Left lung (tissue), 10 donors: ENCODE measurements around the gene LIMS1. TPM values are rescaled to one million over a fixed set of nuclear protein-coding genes. Genes with fewer than 3 reads are reported as not detected.
"Not testable (repeated sequence)": the region's sequence is repeated elsewhere in the genome, so short reads cannot be mapped to it uniquely, and the experiment has no call there.

Experiments
- ATAC-seq: fragments of 200-7000 bp; cut with Tn5 transposase; one replicate; pipeline ENCODE4 v1.9.1; 2020; ENCODE audit warnings: moderate library complexity
- DNase-seq, 4 donors: peaks; one replicate each; pipeline ENCODE4 v3.0.0-alpha.2; 2013 to 2020
- H3K27ac ChIP-seq, 2 donors: fragments of 200-600 bp; sonication (generic) in 1 of 2; one replicate each; pipeline versions ENCODE4 v1.5.0 to v1.8.0; 2020 to 2021
- H3K27me3 ChIP-seq, 2 donors: fragments of 200-600 bp; sonication (generic) in 1 of 2; one replicate each; pipeline versions ENCODE4 v1.5.0 to v1.8.0; 2020 to 2021
- H3K36me3 ChIP-seq, 2 donors: fragments of 200-600 bp; sonication (generic) in 1 of 2; one replicate each; pipeline versions ENCODE4 v1.5.0 to v1.8.0; 2020 to 2021
- H3K4me1 ChIP-seq, 2 donors: fragments of 200-600 bp; one replicate each; pipeline ENCODE4 v1.8.0; 2021
- H3K4me3 ChIP-seq, 2 donors: fragments of 200-600 bp; sonication (generic) in 1 of 2; one replicate each; pipeline versions ENCODE4 v1.5.0 to v1.8.0; 2020 to 2021; ENCODE audit warnings: mild to moderate bottlenecking in 1 of 2
- H3K9me3 ChIP-seq, 2 donors: fragments of 200-600 bp; sonication (generic) in 1 of 2; one replicate each; pipeline versions ENCODE4 v1.5.0 to v1.8.0; 2020 to 2021
- intact Hi-C, 2 donors: fragments of 100-400 bp; cut with DNase I; formaldehyde crosslinking; loops; one replicate each; pipeline versions ENCODE4 v1.11.2 to v1.14.2; 2022
- polyA plus RNA-seq, 6 donors: library from polyadenylated mRNA; unstranded; fragments of 120-200 nt; gene quantifications; one replicate each; pipeline ENCODE4 v1.2.1, GENCODE V29; 2013; ENCODE audit not compliant: insufficient read length in 6 of 6
- total RNA-seq, 2 donors: library from RNA; stranded (reverse); fragmentation: NEBNext Ultra II Directional; extraction: Animal tissue kit (Norgen Biotek cat#: 25700); gene quantifications; one replicate each; pipeline ENCODE4 v1.2.1, GENCODE V29; 2021
- TF ChIP-seq, protein P1 (sequence below), 2 donors: fragments of 200-600 bp; sonication (generic) in 1 of 2; IDR thresholded peaks; one replicate each; pipeline versions ENCODE4 v1.5.0 to v1.8.0; 2021; ENCODE audit warnings: antibody characterized with exemption in 2 of 2
- donor health status: DM: no; HTN: yes; CAD: no.
- donor health status: DM: no; HTN: no; CAD: no.

LIMS1 gene
- total and polyA plus RNA-seq, 8 donors, result 63.2 to 122 (median 70.4) TPM

DNA sequence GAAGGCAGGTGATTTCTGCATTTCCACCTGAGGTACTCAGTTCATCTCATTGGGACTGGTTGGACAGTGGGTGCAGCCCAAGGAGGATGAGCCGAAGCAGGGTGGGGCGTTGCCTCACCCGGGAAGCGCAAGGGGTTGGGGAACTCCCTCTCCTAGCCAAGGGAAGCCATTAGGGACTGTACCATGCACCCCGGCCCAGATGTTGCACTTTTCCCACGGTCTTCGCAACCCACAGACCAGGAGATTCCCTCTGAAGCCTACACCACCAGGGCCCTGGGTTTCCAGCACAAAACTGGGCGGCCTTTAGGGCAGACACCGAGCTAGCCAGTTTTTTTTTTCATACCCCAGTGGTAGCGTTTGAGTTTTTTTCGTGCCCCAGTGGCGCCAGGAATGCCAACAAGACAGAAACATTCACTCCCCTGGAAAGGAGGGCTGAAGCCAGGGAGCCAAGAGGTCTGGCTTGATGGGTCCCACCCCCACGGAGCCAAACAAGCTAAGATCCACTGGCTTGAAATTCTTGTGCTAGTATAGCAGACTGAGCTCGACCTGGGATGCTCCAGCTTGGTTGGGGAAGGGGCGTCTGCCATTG, 109.1 kb downstream of the LIMS1 start:
- Histone ChIP-seq H3K4me1 (peaks cover 8 to 37% of the 10 kb centered on the region in 2 donors), H3K27me3 (no peaks in the 10 kb centered on the region), H3K9me3 (no peaks in the 10 kb centered on the region), H3K27ac (no peak overlapping the region), H3K36me3 (no peaks in the 10 kb centered on the region), H3K4me3 (no peak overlapping the region)
- DNase-seq (peak in 1 of 4 donors; percentile 23), ATAC-seq (no peak)
- TF ChIP-seq, protein P1, sequence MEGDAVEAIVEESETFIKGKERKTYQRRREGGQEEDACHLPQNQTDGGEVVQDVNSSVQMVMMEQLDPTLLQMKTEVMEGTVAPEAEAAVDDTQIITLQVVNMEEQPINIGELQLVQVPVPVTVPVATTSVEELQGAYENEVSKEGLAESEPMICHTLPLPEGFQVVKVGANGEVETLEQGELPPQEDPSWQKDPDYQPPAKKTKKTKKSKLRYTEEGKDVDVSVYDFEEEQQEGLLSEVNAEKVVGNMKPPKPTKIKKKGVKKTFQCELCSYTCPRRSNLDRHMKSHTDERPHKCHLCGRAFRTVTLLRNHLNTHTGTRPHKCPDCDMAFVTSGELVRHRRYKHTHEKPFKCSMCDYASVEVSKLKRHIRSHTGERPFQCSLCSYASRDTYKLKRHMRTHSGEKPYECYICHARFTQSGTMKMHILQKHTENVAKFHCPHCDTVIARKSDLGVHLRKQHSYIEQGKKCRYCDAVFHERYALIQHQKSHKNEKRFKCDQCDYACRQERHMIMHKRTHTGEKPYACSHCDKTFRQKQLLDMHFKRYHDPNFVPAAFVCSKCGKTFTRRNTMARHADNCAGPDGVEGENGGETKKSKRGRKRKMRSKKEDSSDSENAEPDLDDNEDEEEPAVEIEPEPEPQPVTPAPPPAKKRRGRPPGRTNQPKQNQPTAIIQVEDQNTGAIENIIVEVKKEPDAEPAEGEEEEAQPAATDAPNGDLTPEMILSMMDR (IDR thresholded peaks at IDR 0.05), result no peak
- intact Hi-C loops, result no loop called here

DNA sequence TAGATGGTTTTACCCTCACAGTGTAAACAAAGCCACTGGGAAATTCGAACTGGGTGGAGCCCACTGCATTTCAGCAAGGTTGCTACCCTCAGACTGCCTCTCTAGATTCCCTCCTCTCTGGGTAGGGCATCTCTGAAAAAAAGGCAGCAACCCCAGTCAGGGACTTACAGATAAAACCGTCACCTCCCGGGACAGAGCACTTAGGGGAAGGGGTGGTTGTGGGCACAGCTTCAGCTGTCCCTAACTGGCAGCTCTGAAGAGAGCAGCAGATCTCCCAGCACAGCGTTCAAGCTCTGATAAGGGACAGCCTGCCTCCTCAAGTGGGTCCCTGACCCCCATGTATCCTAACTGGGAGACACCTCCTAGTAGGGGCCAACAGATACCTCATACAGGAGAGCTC, 109.6 kb downstream of the LIMS1 start:
- intact Hi-C loops, H3K27me3 ChIP-seq, H3K36me3 ChIP-seq, H3K9me3 ChIP-seq, ATAC-seq, H3K4me3 ChIP-seq, H3K27ac ChIP-seq, DNase-seq: not testable (repeated sequence)
- peaks cover 8 to 32% of the 10 kb centered on the region in 2 donors for H3K4me1 ChIP-seq

DNA sequence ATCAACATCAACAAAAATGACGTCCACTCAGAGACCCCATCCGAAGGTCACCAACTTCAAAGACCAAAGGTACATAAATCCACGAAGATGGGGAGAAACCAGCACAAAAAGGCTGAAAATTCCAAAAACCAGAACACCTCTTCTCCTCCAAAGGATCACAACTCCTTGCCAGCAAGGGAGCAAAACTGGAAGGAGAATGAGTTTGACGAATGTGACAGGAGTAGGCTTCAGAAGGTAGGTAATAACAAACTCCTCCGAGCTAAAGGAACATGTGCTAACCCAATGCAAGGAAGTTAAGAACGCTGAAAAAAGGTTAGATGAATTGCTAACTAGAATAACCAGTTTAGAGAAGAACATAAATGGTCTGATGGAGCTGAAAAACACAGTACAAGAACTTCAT, 110.2 kb downstream of the LIMS1 start:
- H3K4me3 ChIP-seq, intact Hi-C loops, H3K36me3 ChIP-seq, H3K9me3 ChIP-seq, H3K27ac ChIP-seq, DNase-seq, ATAC-seq, H3K27me3 ChIP-seq: not testable (repeated sequence)
- peaks cover 6 to 26% of the 10 kb centered on the region in 2 donors for H3K4me1 ChIP-seq

DNA sequence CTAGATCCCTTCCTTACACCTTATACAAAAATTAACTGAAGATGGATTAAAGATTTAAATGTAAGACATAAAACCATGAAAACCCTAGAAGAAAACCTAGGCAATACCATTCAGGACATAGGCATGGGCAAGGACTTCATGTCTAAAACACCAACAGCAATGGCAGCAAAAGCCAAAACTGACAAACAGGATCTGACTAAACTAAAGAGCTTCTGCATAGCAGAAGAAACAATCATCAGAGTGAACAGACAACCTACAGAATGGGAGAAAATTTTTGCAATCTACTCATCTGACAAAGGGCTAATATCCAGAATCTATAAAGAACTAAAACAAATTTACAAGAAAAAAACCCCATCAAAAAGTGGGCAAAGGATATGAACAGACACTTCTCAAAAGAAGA, 114.5 kb downstream of the LIMS1 start:
- H3K9me3 ChIP-seq, H3K4me3 ChIP-seq, H3K4me1 ChIP-seq, ATAC-seq, intact Hi-C loops, H3K27ac ChIP-seq, H3K36me3 ChIP-seq, DNase-seq, H3K27me3 ChIP-seq: not testable (repeated sequence)

DNA sequence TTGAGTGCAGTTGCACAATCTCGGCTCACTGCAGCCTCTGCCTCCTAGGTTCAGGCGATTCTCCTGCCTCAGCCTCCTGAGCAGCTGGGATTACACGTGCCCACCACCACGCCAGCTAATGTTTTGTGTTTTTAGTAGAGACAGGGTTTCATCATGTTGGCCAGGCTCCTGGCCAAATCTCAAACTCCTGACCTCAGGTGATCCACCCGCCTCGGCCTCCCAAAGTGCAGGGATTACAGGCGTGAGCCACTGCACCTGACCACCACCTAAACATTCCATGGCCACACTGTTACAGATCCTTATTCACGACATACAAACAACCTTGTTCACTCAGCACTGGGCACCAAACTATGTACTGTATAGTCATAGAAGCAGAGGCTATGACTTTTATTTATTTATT, 116.2 kb downstream of the LIMS1 start:
- H3K4me3 ChIP-seq, H3K27ac ChIP-seq, H3K36me3 ChIP-seq, ATAC-seq, intact Hi-C loops, H3K27me3 ChIP-seq, H3K9me3 ChIP-seq, H3K4me1 ChIP-seq: not testable (repeated sequence)
- peak in 1 of 4 donors; percentile 29 for DNase-seq

DNA sequence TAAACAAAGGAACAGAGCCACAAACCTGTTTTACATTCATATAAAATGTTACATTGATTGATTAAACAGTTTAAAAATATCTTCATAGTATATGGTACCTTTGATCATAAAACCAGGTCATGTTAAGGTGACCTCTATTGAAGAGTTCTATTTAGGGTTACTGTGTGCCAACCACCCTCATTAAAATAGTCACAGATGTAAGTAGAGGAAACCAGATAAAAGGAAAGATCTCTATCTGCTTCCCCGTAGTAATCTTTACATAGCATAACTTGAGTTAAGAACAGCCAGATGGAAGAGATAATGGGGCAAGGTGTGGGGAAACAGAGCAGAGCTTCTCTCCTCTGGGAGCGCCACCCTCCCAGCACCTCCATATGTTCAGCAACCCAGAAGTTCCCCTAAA, 117.2 kb downstream of the LIMS1 start:
- H3K27me3 ChIP-seq, H3K36me3 ChIP-seq, H3K4me1 ChIP-seq, ATAC-seq, intact Hi-C loops, DNase-seq, H3K9me3 ChIP-seq, H3K4me3 ChIP-seq: not testable (repeated sequence)
- peak overlapping the region in 1 of 2 donors; percentile 9 for H3K27ac ChIP-seq

DNA sequence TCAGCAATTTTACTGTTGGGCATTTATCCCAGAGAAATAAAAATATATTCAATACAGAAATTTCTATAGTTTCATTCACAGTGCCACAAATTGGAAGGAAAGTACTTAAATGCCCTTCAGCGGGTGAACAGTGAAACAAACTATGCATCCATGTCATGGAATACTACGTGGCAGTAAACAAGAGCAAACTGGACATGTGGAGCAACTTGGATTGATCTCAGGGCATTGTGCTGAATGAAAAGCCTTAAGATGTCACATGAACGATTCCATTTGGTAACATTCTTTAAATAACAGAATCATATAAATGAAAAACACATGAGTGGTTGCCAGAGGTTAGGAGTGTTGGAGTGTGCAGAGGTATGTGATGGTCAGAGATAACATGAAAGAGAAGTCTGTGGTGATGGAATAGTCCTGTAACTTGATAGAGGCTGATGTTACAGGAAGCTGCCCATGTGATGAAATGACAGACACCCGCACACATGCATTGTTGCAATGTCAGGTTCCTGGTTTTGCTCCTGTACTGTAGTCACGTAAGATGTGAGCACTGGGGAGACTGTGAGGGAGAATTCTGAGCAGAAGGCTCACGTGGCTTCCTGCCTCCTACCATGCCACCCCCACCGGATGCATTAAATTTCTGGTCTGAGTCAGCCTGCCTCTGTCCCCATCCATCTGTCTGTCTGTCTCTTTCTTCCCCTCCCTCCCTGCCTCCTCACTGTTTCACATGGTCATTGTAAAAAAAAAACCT, 118.1 kb downstream of the LIMS1 start:
- DNase-seq, result peak in 2 of 4 donors; percentile 34 to 57

DNA sequence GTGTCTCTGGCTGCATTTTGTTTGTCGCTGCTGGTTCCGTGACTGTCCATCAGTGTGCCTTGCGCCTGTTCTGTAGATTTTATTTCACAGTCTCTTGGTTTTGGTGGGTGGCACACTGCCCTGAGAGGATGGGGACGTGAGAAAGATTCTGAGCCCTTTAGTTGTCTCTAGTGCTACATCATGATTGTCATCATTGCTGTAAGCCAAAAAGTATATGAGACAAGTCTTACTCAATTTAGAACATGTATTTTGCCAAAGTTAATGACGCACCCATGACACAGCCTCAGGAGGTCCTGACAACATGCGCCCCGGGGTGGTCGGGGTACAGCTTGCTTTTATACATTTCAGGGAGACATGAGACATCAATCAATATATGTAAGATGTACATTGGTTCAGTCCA, 119.2 kb downstream of the LIMS1 start:
- H3K27ac ChIP-seq, result peak overlapping the region in 1 of 2 donors; percentile 55
- ATAC-seq, intact Hi-C loops: not testable (repeated sequence)

More for the DNA sequence above, 118.1 kb downstream of the LIMS1 start:
- H3K9me3 ChIP-seq, H3K4me3 ChIP-seq, intact Hi-C loops, H3K4me1 ChIP-seq, H3K27me3 ChIP-seq, H3K36me3 ChIP-seq: not testable (repeated sequence)
- peak overlapping the region; percentile 13 to 81 for H3K27ac ChIP-seq
- ATAC-seq, result peak; percentile 74

DNA sequence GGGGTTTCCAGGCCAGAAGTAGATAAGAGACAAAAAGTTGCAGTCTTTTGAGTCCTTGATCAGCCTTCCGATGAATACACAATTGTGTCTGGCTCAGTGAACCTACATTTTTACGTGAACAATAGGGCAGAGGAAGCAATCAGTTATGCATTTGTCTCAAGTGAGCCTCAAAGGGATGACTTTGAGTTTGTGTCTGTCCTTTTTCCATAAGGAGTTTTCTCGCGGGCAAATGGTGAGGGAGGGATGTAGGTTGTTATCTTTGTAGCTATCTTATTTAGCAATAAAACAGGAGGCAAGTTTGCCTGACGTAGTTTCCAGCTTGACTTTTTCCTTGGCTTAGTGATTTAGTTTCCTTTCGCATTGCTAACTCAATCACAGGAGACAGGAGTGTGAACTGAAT, 119.6 kb downstream of the LIMS1 start:
- H3K4me1 ChIP-seq, intact Hi-C loops, H3K27me3 ChIP-seq, H3K9me3 ChIP-seq, H3K36me3 ChIP-seq, H3K4me3 ChIP-seq, ATAC-seq, DNase-seq: not testable (repeated sequence)
- peak overlapping the region in 1 of 2 donors; percentile 55 for H3K27ac ChIP-seq

More for the DNA sequence above, 119.2 kb downstream of the LIMS1 start:
- not testable (repeated sequence) for H3K9me3 ChIP-seq, DNase-seq, H3K36me3 ChIP-seq, H3K4me3 ChIP-seq, H3K4me1 ChIP-seq, H3K27me3 ChIP-seq

DNA sequence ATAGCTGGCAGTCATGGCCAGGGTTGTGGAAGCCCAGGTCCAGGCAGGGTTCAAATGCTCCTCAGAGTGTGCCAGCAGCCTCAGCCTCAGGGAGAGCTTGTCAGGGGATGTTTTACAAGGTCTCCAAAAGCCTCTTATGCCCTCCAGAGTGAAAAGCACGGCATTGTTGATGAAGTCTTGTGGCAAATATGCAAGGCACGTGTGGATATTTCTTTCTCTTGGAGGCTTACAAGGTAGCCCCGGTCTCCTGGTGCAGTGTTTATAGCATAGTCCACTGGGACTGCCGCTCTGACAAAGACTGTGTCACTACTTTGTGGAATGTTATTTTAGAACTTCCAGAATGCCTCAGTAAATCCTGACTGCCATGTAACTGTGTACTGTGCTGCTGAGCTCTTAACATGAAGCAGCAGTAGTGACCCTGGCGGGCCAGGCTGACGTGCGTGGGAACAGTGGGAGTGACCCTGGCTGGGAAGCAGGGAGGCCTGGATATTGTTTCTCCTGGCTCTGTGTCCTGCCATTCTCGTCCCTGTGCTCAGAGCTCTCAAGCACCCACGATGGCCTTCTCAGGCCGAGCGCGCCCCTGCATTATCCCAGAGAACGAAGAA, 120.4 kb downstream of the LIMS1 start:
- DNase-seq (peak in 1 of 4 donors; percentile 61), ATAC-seq (peak; percentile 64)
- H3K4me1 ChIP-seq, H3K36me3 ChIP-seq, intact Hi-C loops, H3K4me3 ChIP-seq, H3K9me3 ChIP-seq, H3K27ac ChIP-seq, H3K27me3 ChIP-seq: not testable (repeated sequence)

DNA sequence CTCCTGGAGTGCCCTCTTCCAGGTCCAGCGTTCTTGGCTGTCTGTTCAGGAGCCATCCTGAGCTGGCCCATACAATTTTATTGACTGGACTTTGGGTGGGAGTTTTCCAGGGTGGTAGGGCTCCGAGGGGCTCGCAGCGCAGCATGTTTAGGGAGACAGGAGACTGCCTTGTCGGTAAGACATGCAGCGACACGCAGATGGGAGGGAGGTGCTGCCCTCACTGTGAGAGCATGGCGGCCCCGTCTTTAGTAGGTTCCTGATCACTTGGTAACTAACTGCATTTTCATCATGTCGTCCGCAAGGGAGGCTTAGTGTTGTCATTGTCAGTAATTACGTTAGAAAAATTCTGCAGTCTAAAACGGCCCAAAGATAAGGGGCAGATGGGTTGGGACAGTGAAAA, 121.0 kb downstream of the LIMS1 start:
- H3K27ac ChIP-seq, ATAC-seq, H3K4me1 ChIP-seq, H3K27me3 ChIP-seq, H3K9me3 ChIP-seq, DNase-seq, H3K4me3 ChIP-seq, intact Hi-C loops, H3K36me3 ChIP-seq: not testable (repeated sequence)

DNA sequence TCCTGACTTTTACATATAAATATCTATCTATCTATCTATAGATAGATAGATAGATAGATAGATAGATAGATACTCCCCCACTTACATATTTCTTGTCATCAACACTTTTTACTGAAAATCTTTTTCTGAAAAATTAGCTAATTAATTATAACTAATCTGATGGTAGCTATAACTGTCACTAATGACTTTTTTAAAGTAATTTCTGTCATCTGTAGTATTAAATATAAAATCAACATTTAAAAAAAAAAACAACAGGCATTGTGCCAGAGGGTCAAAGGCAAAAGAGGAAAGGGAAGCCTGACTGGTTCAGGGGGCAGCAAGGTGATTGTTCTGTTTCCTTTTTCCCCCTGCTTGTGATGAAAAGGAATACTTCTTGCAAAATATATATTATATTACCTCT, 122.0 kb downstream of the LIMS1 start:
- intact Hi-C loops, H3K9me3 ChIP-seq, H3K4me1 ChIP-seq, ATAC-seq, H3K27ac ChIP-seq, H3K27me3 ChIP-seq, H3K36me3 ChIP-seq, H3K4me3 ChIP-seq, DNase-seq: not testable (repeated sequence)
